Measurements from ENCODE around the gene EGR4. TPM values are rescaled to one million over a fixed set of nuclear protein-coding genes. Genes with fewer than 3 reads are reported as not detected.

The EGR4 gene
- total and polyA plus RNA-seq, 4 donors = 0.02 TPM; not detected in 3

DNA sequence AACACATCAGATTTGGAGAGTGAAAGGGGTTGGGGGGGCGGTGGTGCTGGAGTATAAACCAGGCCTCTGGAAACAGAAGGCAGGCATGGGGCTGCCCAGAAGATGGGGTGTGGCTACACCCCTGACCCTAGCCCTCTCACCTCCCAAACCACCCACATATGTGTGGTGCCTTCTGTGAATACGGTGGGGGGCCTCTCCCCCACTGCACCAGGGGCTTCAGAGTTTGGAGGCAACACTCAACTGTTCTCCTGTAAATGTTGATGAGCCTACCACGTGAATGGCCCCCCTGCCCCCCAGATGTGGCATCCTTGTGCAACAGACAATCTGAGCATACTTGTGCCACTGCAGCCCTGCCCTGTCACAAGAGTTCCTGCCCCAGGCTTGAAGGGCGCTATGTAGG is 28.6 kb downstream of the EGR4 start:
- peaks cover 3 to 12% (median 7%) of the 10 kb centered on the region in 4 donors for H3K4me1 ChIP-seq (ENCODE audit: control insufficient read depth in 4 of 4, insufficient read depth in 4 of 4, low read length in 3 of 4)
- DNase-seq (ENCODE audit: low spot score) = no peak
- no peaks in the 10 kb centered on the region for H3K36me3 ChIP-seq (ENCODE audit: control insufficient read depth in 4 of 4, insufficient read depth in 3 of 4, low read depth in 1 of 4, low read length in 3 of 4)
- H3K27me3 ChIP-seq (ENCODE audit: control insufficient read depth in 4 of 4, insufficient read depth in 4 of 4, low read length in 3 of 4) = peaks cover 0 to 7% (median 0%) of the 10 kb centered on the region in 4 donors
- TF ChIP-seq HNF4A (conservative IDR thresholded peaks at IDR 0.05) (no peak), RAD21 (IDR thresholded peaks at IDR 0.05) (no peak), ATF3 (IDR thresholded peaks at IDR 0.05) (no peak), HNF4G (IDR thresholded peaks at IDR 0.05) (no peak), SP1 (IDR thresholded peaks at IDR 0.05) (no peak), EGR1 (IDR thresholded peaks at IDR 0.05; ENCODE audit: low read depth in 2 of 2) (no peak)
- TF ChIP-seq, protein P1, sequence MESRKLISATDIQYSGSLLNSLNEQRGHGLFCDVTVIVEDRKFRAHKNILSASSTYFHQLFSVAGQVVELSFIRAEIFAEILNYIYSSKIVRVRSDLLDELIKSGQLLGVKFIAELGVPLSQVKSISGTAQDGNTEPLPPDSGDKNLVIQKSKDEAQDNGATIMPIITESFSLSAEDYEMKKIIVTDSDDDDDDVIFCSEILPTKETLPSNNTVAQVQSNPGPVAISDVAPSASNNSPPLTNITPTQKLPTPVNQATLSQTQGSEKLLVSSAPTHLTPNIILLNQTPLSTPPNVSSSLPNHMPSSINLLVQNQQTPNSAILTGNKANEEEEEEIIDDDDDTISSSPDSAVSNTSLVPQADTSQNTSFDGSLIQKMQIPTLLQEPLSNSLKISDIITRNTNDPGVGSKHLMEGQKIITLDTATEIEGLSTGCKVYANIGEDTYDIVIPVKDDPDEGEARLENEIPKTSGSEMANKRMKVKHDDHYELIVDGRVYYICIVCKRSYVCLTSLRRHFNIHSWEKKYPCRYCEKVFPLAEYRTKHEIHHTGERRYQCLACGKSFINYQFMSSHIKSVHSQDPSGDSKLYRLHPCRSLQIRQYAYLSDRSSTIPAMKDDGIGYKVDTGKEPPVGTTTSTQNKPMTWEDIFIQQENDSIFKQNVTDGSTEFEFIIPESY (IDR thresholded peaks at IDR 0.05) = no peak
- H3K27ac ChIP-seq (ENCODE audit: low read depth in 1 of 2, low read length in 2 of 2) = no peak overlapping the region
- no peaks in the 10 kb centered on the region for H3K9me3 ChIP-seq (ENCODE audit: control insufficient read depth in 4 of 4, low read length in 3 of 4)
- no peak overlapping the region for H3K9ac ChIP-seq (ENCODE audit: low read depth in 1 of 2, low read length in 2 of 2)
- 91% methylated on average over 4 of the region's 4 CpGs for WGBS
- H3K4me3 ChIP-seq (ENCODE audit: low read depth in 1 of 3, low read length in 3 of 3) = no peak overlapping the region

- H3K9me3 ChIP-seq (ENCODE audit: control insufficient read depth in 4 of 4, low read length in 3 of 4) = no peaks in the 10 kb centered on the region
- 93% methylated on average over 15 of the region's 15 CpGs for WGBS
- peaks cover 2 to 9% (median 6%) of the 10 kb centered on the region in 4 donors for H3K4me1 ChIP-seq (ENCODE audit: control insufficient read depth in 4 of 4, insufficient read depth in 4 of 4, low read length in 3 of 4)
- H3K9ac ChIP-seq (ENCODE audit: low read depth in 1 of 2, low read length in 2 of 2) = no peak overlapping the region
- no peaks in the 10 kb centered on the region for H3K36me3 ChIP-seq (ENCODE audit: control insufficient read depth in 4 of 4, insufficient read depth in 3 of 4, low read depth in 1 of 4, low read length in 3 of 4)
- H3K27ac ChIP-seq (ENCODE audit: low read depth in 1 of 2, low read length in 2 of 2) = no peak overlapping the region
- TF ChIP-seq HNF4A (conservative IDR thresholded peaks at IDR 0.05) (no peak), RAD21 (IDR thresholded peaks at IDR 0.05) (no peak), TAF1 (conservative IDR thresholded peaks at IDR 0.05) (no peak), SP1 (IDR thresholded peaks at IDR 0.05) (no peak), NR2F2 (IDR thresholded peaks at IDR 0.05) (no peak), RXRA (IDR thresholded peaks at IDR 0.05) (no peak), HNF4G (IDR thresholded peaks at IDR 0.05) (no peak), MAX (IDR thresholded peaks at IDR 0.05) (no peak), EGR1 (IDR thresholded peaks at IDR 0.05; ENCODE audit: low read depth in 2 of 2) (no peak), FOXA2 (IDR thresholded peaks at IDR 0.05) (no peak)
- TF ChIP-seq, protein P1 (IDR thresholded peaks at IDR 0.05) = no peak
- TF ChIP-seq, protein P2, sequence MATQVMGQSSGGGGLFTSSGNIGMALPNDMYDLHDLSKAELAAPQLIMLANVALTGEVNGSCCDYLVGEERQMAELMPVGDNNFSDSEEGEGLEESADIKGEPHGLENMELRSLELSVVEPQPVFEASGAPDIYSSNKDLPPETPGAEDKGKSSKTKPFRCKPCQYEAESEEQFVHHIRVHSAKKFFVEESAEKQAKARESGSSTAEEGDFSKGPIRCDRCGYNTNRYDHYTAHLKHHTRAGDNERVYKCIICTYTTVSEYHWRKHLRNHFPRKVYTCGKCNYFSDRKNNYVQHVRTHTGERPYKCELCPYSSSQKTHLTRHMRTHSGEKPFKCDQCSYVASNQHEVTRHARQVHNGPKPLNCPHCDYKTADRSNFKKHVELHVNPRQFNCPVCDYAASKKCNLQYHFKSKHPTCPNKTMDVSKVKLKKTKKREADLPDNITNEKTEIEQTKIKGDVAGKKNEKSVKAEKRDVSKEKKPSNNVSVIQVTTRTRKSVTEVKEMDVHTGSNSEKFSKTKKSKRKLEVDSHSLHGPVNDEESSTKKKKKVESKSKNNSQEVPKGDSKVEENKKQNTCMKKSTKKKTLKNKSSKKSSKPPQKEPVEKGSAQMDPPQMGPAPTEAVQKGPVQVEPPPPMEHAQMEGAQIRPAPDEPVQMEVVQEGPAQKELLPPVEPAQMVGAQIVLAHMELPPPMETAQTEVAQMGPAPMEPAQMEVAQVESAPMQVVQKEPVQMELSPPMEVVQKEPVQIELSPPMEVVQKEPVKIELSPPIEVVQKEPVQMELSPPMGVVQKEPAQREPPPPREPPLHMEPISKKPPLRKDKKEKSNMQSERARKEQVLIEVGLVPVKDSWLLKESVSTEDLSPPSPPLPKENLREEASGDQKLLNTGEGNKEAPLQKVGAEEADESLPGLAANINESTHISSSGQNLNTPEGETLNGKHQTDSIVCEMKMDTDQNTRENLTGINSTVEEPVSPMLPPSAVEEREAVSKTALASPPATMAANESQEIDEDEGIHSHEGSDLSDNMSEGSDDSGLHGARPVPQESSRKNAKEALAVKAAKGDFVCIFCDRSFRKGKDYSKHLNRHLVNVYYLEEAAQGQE (IDR thresholded peaks at IDR 0.05) = no peak
- no peak overlapping the region for H3K4me3 ChIP-seq (ENCODE audit: low read depth in 1 of 3, low read length in 3 of 3)
- DNase-seq (ENCODE audit: low spot score) = no peak
- peaks cover 0 to 4% (median 0%) of the 10 kb centered on the region in 4 donors for H3K27me3 ChIP-seq (ENCODE audit: control insufficient read depth in 4 of 4, insufficient read depth in 4 of 4, low read length in 3 of 4)
Observed at GRCh38 chr2:73264332-73264606, 29.1 kb downstream of the EGR4 start.

Data from liver (tissue), 9 donors.